ENCODE data around the gene TULP4.

Gene TULP4

DNA sequence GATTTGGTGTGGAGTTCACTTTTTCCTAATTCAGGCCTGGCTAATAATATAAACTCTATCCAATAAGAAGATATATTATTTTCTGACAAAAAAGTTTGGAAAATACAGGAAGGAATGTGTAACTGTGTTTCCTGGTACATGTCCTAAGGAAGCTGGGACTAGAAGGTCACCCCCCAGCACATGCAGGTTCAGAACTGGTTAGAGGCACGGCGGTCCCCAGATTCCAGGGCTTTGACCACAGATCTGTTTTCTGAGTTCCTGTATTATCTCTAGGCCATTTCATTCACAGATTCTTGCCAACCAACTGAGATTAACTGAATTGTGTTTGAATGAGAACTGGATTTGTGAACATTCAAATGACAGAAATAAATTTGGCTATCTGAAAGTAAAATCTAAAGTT, 94.5 kb downstream of the TULP4 start:
- DNase-seq (ENCODE audit: low read depth): no peak
- TF ChIP-seq, protein P1, sequence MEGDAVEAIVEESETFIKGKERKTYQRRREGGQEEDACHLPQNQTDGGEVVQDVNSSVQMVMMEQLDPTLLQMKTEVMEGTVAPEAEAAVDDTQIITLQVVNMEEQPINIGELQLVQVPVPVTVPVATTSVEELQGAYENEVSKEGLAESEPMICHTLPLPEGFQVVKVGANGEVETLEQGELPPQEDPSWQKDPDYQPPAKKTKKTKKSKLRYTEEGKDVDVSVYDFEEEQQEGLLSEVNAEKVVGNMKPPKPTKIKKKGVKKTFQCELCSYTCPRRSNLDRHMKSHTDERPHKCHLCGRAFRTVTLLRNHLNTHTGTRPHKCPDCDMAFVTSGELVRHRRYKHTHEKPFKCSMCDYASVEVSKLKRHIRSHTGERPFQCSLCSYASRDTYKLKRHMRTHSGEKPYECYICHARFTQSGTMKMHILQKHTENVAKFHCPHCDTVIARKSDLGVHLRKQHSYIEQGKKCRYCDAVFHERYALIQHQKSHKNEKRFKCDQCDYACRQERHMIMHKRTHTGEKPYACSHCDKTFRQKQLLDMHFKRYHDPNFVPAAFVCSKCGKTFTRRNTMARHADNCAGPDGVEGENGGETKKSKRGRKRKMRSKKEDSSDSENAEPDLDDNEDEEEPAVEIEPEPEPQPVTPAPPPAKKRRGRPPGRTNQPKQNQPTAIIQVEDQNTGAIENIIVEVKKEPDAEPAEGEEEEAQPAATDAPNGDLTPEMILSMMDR (IDR thresholded peaks at IDR 0.05; ENCODE audit: insufficient read depth, low read depth, low read length, missing control alignments): no peak
- H3K4me3 ChIP-seq (ENCODE audit: low read length): no peak overlapping the region

DNA sequence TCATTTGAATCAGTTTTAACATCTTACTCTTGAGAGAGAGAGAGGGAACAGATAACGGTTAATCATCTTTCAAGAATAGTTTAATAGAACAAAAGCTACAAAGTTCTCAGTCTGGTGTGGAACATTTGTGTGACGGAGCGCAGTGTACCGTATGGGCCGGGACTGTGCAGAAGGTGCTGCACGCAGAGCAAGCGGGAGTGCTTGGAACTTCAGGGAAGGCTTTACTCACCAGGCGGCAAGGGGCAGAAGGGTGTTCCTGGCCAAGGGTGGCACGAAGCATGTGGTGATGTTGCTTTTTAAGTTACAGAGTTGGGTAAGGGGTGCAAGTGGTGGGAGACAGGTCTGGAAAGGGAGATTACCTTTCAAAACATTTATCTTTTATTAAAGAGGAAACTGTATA, 95.7 kb downstream of the TULP4 start:
- TF ChIP-seq, protein P1 (IDR thresholded peaks at IDR 0.05; ENCODE audit: insufficient read depth, low read depth, low read length, missing control alignments): no peak
- H3K4me3 ChIP-seq (ENCODE audit: low read length): no peak overlapping the region
- no peak for DNase-seq (ENCODE audit: low read depth)

DNA sequence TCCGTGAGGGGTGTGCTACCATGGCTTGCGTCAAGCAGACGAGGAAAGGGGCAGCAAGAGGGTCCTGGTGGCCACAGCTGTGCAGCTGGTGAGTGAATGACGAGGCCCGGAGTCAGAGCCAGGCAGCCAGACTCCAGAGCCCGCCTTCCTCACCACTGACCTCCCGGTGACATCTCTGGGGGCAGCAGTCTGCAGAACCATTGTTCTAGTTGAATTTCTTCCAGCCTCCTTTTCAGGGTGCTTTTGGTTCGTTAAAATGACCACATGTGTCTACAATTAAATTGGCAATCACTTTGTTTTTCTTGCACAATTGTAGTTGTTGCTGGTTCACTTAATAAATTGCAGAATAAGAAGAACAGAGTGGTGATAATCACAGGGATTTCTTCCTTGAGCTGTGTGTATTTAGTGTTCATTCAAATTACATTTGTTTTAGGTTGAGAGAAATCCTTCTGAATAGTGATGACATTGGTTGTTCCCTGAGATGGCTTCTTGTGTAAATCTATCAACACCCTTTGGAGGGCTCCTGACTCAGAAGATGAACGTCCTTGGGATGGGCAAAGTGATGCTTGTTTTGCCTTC, 96.4 kb downstream of the TULP4 start:
- TF ChIP-seq, protein P1 (IDR thresholded peaks at IDR 0.05; ENCODE audit: insufficient read depth, low read depth, low read length, missing control alignments): no peak
- no peak overlapping the region for H3K4me3 ChIP-seq (ENCODE audit: low read length)
- DNase-seq (ENCODE audit: low read depth): peak; percentile 9

DNA sequence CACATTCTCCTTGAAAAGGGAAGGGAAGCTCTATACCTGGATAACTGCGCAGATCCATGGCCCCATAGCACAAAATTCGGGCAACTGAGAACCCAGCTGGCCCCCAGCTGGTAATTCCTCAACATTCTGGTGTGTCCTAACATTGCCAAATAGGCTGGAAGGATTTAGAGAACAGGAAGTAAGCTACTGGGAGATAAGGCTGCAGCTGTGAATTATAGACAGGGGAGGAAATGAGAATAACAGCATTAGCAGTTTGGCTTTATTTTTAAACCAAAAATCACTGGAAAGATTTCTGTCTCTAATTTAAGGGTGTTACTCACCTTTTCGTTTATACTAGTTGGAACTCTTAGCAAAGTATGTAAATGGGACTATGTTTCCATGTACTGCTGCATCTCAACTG, 97.2 kb downstream of the TULP4 start:
- no peak overlapping the region for H3K4me3 ChIP-seq (ENCODE audit: low read length)
- TF ChIP-seq, protein P1 (IDR thresholded peaks at IDR 0.05; ENCODE audit: insufficient read depth, low read depth, low read length, missing control alignments): no peak
- DNase-seq (ENCODE audit: low read depth): no peak

DNA sequence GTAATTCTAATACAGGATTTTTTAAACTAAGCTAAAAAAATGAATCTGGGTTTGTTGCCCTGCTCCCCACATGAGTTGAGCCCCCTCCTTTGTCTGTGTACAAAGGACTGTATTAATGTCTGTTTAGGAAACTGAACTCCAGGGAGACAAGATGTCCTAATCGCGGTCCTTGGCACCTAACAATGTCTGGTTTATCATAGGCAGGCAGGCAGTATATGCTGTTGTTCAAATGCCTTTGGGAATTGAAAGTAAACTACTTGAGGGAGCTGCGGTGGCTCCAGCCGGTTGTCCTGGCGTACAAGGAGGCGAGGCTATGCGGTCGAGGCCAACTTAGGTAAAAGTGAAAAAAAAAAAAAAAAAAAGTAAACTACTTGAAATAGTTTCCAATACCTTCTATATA, 98.5 kb downstream of the TULP4 start:
- DNase-seq (ENCODE audit: low read depth): no peak
- TF ChIP-seq, protein P1 (IDR thresholded peaks at IDR 0.05; ENCODE audit: insufficient read depth, low read depth, low read length, missing control alignments): no peak
- H3K4me3 ChIP-seq (ENCODE audit: low read length): no peak overlapping the region

- peak; percentile 92 for DNase-seq (ENCODE audit: low read depth)
- H3K4me3 ChIP-seq (ENCODE audit: low read length): no peak overlapping the region
- TF ChIP-seq, protein P1 (IDR thresholded peaks at IDR 0.05; ENCODE audit: insufficient read depth, low read depth, low read length, missing control alignments): no peak
Measured at GRCh38 chr6:158411998-158412397, 99.7 kb downstream of the TULP4 start.

DNA sequence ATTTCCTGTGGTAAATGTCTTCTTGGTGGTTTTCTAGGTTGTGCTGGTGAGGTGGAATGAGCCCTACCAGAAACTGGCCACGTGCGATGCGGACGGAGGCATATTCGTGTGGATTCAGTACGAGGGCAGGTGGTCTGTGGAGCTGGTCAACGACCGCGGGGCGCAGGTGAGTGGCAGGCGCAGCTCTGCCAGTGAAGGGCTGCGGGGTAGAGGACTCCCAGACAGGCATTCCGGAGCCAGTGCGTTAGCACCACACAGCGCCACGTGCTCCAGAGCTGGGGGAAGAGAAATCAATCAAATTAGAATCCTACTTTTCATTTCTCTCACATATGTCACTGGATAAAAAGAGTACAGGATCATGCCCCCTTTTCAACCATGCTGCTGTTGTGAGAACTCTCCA, 100.8 kb downstream of the TULP4 start:
- H3K4me3 ChIP-seq (ENCODE audit: low read length): no peak overlapping the region
- DNase-seq (ENCODE audit: low read depth): no peak
- TF ChIP-seq, protein P1 (IDR thresholded peaks at IDR 0.05; ENCODE audit: insufficient read depth, low read depth, low read length, missing control alignments): no peak

Measured in epithelial cell of esophagus (primary cell).